Measurements from ENCODE around the gene ZNF341.

ZNF341 gene

DNA sequence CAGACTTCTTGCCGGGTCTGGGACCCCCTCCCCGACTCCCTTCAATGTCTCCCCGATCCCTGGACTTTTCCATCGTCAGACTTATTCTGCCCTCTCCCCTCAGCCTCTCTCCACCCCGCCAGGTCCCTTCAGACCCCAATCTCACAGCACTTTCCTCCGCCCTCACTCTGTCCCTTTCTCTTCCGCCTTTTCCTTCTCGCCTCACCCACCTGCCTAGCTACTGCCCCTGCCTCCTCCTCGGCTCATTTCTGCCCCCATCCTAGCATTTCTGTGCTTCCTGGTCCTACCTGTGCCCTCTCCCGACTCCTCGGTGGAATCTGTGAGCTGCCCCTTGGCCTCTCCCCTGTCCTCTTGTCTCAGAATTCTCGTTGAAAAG, 80.0 kb downstream of the ZNF341 start:
- peak; percentile 23; the same call in 1 of the 3 replicates for ATAC-seq (ENCODE audit: insufficient read depth, low read depth)
- Histone ChIP-seq H3K79me2 (ENCODE audit: insufficient read depth, low read length) (peaks cover 55% of the 10 kb centered on the region), H3K27me3 (ENCODE audit: insufficient read depth, low read length, poor library complexity) (no peaks in the 10 kb centered on the region), H3K4me3 (ENCODE audit: low read depth in 1 of 2, low read length in 2 of 2) (peak overlapping the region; percentile 57 to 70), H3K36me3 (ENCODE audit: insufficient read depth, low read length) (peaks cover 21% of the 10 kb centered on the region), H2AFZ (ENCODE audit: low read depth, low read length) (peak overlapping the region; percentile 66), H3K27ac (ENCODE audit: low read length) (peak overlapping the region; percentile 71), H3K9me3 (ENCODE audit: insufficient read depth, low read length, severe bottlenecking) (no peaks in the 10 kb centered on the region), H3K9ac (ENCODE audit: low read depth, low read length) (peak overlapping the region; percentile 71), H3K4me1 (ENCODE audit: insufficient read depth, low read length) (peaks cover 43% of the 10 kb centered on the region), H3K4me2 (ENCODE audit: insufficient read depth, low read length) (peak overlapping the region; percentile 82), H4K20me1 (ENCODE audit: insufficient read depth, low read length) (peaks cover 45% of the 10 kb centered on the region)
- TF ChIP-seq, protein P1, sequence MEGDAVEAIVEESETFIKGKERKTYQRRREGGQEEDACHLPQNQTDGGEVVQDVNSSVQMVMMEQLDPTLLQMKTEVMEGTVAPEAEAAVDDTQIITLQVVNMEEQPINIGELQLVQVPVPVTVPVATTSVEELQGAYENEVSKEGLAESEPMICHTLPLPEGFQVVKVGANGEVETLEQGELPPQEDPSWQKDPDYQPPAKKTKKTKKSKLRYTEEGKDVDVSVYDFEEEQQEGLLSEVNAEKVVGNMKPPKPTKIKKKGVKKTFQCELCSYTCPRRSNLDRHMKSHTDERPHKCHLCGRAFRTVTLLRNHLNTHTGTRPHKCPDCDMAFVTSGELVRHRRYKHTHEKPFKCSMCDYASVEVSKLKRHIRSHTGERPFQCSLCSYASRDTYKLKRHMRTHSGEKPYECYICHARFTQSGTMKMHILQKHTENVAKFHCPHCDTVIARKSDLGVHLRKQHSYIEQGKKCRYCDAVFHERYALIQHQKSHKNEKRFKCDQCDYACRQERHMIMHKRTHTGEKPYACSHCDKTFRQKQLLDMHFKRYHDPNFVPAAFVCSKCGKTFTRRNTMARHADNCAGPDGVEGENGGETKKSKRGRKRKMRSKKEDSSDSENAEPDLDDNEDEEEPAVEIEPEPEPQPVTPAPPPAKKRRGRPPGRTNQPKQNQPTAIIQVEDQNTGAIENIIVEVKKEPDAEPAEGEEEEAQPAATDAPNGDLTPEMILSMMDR (IDR thresholded peaks at IDR 0.05; ENCODE audit: borderline replicate concordance, extremely low read depth, low read length, poor library complexity, severe bottlenecking), result no peak
- no peak for TF ChIP-seq EZH2 (IDR thresholded peaks at IDR 0.05; ENCODE audit: borderline replicate concordance, low read depth, low read length, severe bottlenecking)
- DNase-seq, result peak; percentile 50

DNA sequence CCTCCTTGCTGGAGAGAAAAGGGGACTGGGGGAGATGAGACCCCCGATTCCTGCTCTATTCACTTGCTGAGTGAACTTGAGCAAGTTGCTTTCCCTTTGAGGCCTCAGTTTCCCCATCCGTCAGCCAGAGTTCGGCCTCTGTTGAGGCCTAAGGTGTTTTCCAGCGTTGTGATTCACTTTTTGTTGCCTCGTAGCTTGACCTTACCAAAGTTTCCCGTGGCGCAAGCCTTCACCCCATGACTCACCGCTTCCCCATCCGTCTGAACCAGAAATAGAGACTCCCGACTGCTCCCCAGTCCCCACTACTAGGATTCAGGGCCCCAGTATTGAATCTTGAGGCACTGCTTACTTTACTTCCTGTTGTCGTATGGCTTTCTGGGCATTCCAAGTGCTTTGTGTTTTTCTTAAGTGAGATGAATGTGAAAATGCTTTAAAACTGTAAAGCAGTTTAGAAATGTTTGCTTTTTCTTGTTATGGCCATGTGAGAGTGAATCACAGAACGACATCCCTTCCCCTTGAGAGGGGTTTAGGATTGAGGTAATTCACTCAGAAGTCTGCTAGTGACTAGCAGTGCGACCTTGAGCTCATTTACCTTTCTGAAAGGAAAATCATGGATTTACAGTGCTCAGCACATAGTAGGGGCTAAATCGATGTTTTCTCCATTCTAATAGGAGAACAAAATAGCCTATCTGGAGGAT, 80.5 kb downstream of the ZNF341 start:
- Histone ChIP-seq H3K27ac (ENCODE audit: low read length) (peak overlapping the region; percentile 71), H3K4me1 (ENCODE audit: insufficient read depth, low read length) (peaks cover 43% of the 10 kb centered on the region), H3K9ac (ENCODE audit: low read depth, low read length) (peak overlapping the region; percentile 71), H4K20me1 (ENCODE audit: insufficient read depth, low read length) (peaks cover 50% of the 10 kb centered on the region), H3K4me2 (ENCODE audit: insufficient read depth, low read length) (peak overlapping the region; percentile 82), H3K4me3 (ENCODE audit: low read depth in 1 of 2, low read length in 2 of 2) (peak overlapping the region; percentile 57 to 70), H3K9me3 (ENCODE audit: insufficient read depth, low read length, severe bottlenecking) (no peaks in the 10 kb centered on the region), H2AFZ (ENCODE audit: low read depth, low read length) (peak overlapping the region; percentile 66; the same call in 1 of the 2 replicates), H3K79me2 (ENCODE audit: insufficient read depth, low read length) (peaks cover 61% of the 10 kb centered on the region), H3K36me3 (ENCODE audit: insufficient read depth, low read length) (peaks cover 21% of the 10 kb centered on the region), H3K27me3 (ENCODE audit: insufficient read depth, low read length, poor library complexity) (no peaks in the 10 kb centered on the region)
- TF ChIP-seq, protein P1 (IDR thresholded peaks at IDR 0.05; ENCODE audit: borderline replicate concordance, extremely low read depth, low read length, poor library complexity, severe bottlenecking), result no peak
- TF ChIP-seq EZH2 (IDR thresholded peaks at IDR 0.05; ENCODE audit: borderline replicate concordance, low read depth, low read length, severe bottlenecking), result no peak
- ATAC-seq (ENCODE audit: insufficient read depth, low read depth) (no peak), DNase-seq (peak; percentile 19)

DNA sequence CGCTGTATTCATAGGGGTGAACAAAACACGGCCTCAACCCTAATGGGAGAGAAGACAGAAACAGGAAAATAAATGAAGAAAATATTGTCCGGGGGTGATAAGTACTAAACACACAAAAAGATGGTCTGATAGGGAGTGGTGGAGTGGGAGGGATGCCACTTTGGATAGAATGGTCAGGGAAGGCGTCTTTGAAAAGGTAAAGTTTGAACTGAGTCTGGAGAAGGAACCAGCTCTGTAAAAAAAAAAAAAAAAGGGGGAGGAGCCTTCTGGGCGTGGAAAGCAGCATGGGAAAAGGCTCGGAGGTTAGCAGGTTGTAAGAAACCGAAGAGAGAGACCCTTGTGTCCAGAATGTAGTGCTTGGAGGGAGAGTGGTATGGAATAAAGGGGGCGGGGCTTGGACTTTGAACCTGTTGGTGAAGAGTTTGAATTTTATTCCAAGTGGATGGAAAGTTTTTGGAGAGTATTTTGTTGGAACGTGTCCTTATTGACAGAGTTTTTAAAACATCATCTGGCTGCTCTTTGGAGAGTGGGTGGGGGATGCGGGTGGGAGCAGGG, 81.2 kb downstream of the ZNF341 start:
- peaks cover 21% of the 10 kb centered on the region for H3K36me3 ChIP-seq (ENCODE audit: insufficient read depth, low read length)
- DNase-seq (no peak), ATAC-seq (ENCODE audit: insufficient read depth, low read depth) (no peak)
- no peak overlapping the region for H2AFZ ChIP-seq (ENCODE audit: low read depth, low read length)
- H3K4me2 ChIP-seq (ENCODE audit: insufficient read depth, low read length), result peak overlapping the region; percentile 82
- H3K79me2 ChIP-seq (ENCODE audit: insufficient read depth, low read length), result peaks cover 68% of the 10 kb centered on the region
- peaks cover 57% of the 10 kb centered on the region for H4K20me1 ChIP-seq (ENCODE audit: insufficient read depth, low read length)
- TF ChIP-seq, protein P1 (IDR thresholded peaks at IDR 0.05; ENCODE audit: borderline replicate concordance, extremely low read depth, low read length, poor library complexity, severe bottlenecking), result no peak
- TF ChIP-seq EZH2 (IDR thresholded peaks at IDR 0.05; ENCODE audit: borderline replicate concordance, low read depth, low read length, severe bottlenecking), result no peak
- H3K4me3 ChIP-seq (ENCODE audit: low read depth in 1 of 2, low read length in 2 of 2), result peak overlapping the region; percentile 57 to 70; a peak in 3 of 4 replicates
- H3K9me3 ChIP-seq (ENCODE audit: insufficient read depth, low read length, severe bottlenecking), result no peaks in the 10 kb centered on the region
- peak overlapping the region; percentile 71 for H3K9ac ChIP-seq (ENCODE audit: low read depth, low read length)
- H3K27ac ChIP-seq (ENCODE audit: low read length), result peak overlapping the region; percentile 71; the same call in 1 of the 2 replicates
- H3K4me1 ChIP-seq (ENCODE audit: insufficient read depth, low read length), result peaks cover 43% of the 10 kb centered on the region
- H3K27me3 ChIP-seq (ENCODE audit: insufficient read depth, low read length, poor library complexity), result no peaks in the 10 kb centered on the region

All from DND-41 (cell line).